ENCODE results near the gene IL17RE.

IL17RE gene

DNA sequence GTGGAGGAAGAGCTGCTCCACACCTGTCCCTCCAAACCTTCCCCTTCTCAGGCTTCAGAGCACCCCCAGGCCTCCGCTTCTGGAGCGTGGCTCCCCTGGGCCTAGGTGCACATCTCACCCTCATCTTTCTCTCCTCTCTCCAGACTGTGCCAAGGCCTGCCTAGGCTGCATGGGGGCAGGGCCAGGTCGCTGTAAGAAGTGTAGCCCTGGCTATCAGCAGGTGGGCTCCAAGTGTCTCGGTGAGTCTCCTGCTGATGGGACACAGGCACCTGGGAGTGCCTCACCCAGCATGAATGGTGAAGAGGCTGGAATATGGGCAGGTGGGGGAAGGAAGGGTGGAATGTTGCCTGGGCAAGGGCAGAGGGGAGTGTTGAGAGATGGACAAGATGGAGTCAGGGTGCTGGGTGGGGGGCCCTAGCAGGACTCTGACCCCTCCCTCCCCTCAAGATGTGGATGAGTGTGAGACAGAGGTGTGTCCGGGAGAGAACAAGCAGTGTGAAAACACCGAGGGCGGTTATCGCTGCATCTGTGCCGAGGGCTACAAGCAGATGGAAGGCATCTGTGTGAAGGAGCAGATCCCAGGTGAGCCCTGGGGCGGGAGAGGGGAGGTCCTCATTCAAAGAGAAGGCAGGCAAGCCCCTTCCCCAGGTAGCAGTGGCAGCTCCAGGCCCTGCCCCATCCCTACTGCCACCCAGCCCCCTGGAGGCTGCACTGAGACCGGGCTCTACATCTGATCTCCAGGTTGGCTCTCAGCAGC is 40.5 kb downstream of the IL17RE start:
- H3K9me3 ChIP-seq, result no peaks in the 10 kb centered on the region
- no peaks in the 10 kb centered on the region for H3K27me3 ChIP-seq
- H3K4me3 ChIP-seq (ENCODE audit: low read depth in 1 of 2, low read length in 1 of 2), result no peak overlapping the region
- no peaks in the 10 kb centered on the region for H3K36me3 ChIP-seq
- no peak overlapping the region for H3K27ac ChIP-seq
- peaks cover 7 to 10% of the 10 kb centered on the region in 2 experiments for H3K4me1 ChIP-seq (ENCODE audit: control insufficient read depth in 1 of 2, insufficient read depth in 1 of 2, low read depth in 1 of 2, low read length in 1 of 2)
- TF ChIP-seq, protein P1, sequence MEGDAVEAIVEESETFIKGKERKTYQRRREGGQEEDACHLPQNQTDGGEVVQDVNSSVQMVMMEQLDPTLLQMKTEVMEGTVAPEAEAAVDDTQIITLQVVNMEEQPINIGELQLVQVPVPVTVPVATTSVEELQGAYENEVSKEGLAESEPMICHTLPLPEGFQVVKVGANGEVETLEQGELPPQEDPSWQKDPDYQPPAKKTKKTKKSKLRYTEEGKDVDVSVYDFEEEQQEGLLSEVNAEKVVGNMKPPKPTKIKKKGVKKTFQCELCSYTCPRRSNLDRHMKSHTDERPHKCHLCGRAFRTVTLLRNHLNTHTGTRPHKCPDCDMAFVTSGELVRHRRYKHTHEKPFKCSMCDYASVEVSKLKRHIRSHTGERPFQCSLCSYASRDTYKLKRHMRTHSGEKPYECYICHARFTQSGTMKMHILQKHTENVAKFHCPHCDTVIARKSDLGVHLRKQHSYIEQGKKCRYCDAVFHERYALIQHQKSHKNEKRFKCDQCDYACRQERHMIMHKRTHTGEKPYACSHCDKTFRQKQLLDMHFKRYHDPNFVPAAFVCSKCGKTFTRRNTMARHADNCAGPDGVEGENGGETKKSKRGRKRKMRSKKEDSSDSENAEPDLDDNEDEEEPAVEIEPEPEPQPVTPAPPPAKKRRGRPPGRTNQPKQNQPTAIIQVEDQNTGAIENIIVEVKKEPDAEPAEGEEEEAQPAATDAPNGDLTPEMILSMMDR (IDR thresholded peaks at IDR 0.05), result no peak

DNA sequence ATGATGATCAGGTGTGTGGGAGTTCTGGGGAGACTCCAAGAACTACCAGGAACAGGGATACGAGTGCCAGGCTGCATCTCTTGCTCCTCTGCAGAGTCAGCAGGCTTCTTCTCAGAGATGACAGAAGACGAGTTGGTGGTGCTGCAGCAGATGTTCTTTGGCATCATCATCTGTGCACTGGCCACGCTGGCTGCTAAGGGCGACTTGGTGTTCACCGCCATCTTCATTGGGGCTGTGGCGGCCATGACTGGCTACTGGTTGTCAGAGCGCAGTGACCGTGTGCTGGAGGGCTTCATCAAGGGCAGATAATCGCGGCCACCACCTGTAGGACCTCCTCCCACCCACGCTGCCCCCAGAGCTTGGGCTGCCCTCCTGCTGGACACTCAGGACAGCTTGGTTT is 41.6 kb downstream of the IL17RE start:
- no peaks in the 10 kb centered on the region for H3K36me3 ChIP-seq
- TF ChIP-seq, protein P1 (IDR thresholded peaks at IDR 0.05), result no peak
- H3K27ac ChIP-seq, result no peak overlapping the region
- H3K27me3 ChIP-seq, result no peaks in the 10 kb centered on the region
- no peaks in the 10 kb centered on the region for H3K9me3 ChIP-seq
- no peak overlapping the region for H3K4me3 ChIP-seq (ENCODE audit: low read depth in 1 of 2, low read length in 1 of 2)
- H3K4me1 ChIP-seq (ENCODE audit: control insufficient read depth in 1 of 2, insufficient read depth in 1 of 2, low read depth in 1 of 2, low read length in 1 of 2), result peaks cover 7 to 10% of the 10 kb centered on the region in 2 experiments

DNA sequence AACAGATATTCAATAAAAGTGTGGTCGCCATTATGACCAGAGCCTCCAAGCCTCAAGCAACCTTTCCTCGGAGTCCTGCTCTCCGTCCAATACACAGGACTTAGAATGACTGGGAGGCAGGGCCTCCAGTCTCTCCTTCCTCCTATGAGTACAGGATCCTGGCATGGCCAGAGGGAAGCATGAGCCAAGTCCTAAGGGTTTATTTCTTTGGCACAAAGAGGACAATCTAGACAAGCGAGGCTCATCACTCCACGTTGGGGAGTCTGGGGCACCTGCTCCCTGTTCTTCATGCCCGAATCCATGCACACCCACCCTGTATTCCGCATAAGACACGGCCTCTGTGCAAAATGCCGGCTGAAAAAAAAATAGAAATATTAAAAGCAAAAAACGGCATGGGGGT is 42.7 kb downstream of the IL17RE start:
- H3K4me1 ChIP-seq (ENCODE audit: control insufficient read depth in 1 of 2, insufficient read depth in 1 of 2, low read depth in 1 of 2, low read length in 1 of 2), result peaks cover 7 to 10% of the 10 kb centered on the region in 2 experiments
- no peak overlapping the region for H3K27ac ChIP-seq

DNA sequence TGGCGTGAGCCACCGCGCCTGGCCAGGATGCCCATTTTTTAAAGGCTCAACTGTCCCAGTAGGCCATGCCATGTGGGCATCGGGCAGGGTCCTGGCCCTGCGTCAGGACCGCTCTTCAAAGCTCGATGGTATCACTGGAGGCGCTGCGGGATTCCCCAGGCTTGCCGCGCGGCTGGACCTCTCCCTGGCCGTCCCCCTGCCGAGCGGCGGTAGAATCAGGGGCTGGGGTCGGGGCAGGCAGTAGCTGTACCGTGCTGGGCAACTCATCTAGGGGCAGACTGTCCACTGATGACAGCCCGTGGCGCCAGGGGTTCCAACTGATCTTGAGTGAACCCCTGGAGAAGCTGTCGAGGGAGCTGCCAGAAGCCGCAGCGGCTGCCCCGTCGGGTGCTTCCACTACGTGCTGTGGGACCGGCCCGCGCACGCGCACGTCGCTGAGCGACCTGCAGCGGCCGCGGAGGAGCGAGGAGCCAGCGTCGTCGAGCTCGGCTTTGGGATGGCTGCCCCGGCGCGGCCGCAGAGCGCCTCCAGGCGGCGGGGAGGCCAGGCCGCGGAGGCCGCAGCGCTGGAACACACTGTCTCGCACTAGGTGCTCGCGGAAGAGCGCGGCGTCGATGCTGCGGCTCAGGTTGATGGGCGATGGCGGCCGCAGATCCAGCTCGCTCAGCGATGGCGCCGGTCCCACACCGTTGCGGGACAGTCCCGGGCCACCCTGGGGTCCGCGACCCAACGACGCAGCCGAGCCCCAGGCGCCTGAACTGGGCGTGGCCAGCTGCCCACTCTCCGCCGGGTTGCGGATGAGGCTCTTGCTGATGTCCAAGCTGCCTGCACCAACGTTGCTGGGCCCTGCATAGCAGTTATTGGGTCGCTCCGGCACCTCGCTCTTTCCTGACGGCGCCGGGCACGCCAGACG is 43.7 kb downstream of the IL17RE start:
- TF ChIP-seq, protein P1 (IDR thresholded peaks at IDR 0.05), result peak; percentile 65
- no peaks in the 10 kb centered on the region for H3K9me3 ChIP-seq
- H3K4me1 ChIP-seq (ENCODE audit: control insufficient read depth in 1 of 2, insufficient read depth in 1 of 2, low read depth in 1 of 2, low read length in 1 of 2), result peaks cover 8 to 10% of the 10 kb centered on the region in 2 experiments
- H3K4me3 ChIP-seq (ENCODE audit: low read depth in 1 of 2, low read length in 1 of 2), result peak overlapping the region; percentile 57 to 59
- no peaks in the 10 kb centered on the region for H3K36me3 ChIP-seq
- H3K27me3 ChIP-seq, result peaks cover 9% of the 10 kb centered on the region
- no peak overlapping the region for H3K27ac ChIP-seq

More for the DNA sequence above, 42.7 kb downstream of the IL17RE start:
- Histone ChIP-seq H3K27me3 (no peaks in the 10 kb centered on the region), H3K9me3 (no peaks in the 10 kb centered on the region), H3K36me3 (no peaks in the 10 kb centered on the region), H3K4me3 (ENCODE audit: low read depth in 1 of 2, low read length in 1 of 2) (no peak overlapping the region)
- TF ChIP-seq, protein P1 (IDR thresholded peaks at IDR 0.05), result no peak

DNA sequence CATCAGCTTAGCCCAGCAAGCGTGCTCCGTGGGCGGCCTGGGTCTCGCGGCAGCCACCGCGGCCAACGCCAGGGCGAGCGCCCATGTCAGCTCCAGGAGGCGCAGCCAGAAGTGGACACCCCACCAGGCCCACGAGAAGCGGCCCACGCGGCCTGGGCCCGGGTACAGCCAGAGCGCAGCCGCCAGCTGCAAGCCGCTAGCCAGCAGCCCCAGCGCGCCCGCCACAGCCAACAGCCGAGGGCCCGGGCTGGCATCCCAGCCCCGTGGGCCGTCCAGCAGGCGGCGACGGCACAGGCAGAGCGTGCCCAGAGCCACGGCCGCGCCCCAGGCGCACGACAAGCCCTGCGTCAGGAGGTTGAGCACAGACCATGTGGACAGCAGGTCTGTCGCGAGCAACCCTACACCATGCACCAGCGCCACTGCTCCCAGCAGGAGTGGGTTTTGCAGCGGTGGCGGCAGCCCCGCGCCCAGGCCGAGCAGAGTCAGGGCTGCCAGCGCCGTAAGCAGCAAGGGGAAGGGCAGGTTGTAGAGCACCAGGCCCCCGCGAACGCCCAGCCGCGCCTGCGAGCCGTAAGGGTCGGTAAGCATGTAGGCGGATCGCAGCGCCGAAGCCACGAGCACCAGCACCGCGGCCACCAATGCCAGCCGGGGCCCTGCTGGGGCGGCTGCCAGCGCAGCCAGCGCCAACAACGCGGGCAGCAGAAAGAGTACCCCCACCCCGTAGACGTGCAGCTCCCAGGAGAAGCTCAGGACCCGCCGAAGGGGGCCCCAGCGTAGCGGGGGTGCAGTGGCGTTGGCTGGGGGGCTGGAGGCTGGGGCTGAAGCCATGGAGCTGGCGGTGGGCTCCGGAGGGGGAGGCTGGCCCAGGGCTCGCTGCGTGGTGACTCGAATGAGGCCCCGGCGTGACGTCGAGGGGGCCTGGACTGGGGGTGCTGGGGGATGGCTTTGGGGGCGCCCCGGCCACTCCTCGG is 44.7 kb downstream of the IL17RE start:
- Histone ChIP-seq H3K9me3 (no peaks in the 10 kb centered on the region), H3K27ac (no peak overlapping the region), H3K27me3 (peaks cover 18% of the 10 kb centered on the region), H3K36me3 (no peaks in the 10 kb centered on the region), H3K4me1 (ENCODE audit: control insufficient read depth in 1 of 2, insufficient read depth in 1 of 2, low read depth in 1 of 2, low read length in 1 of 2) (peaks cover 18 to 19% of the 10 kb centered on the region in 2 experiments), H3K4me3 (ENCODE audit: low read depth in 1 of 2, low read length in 1 of 2) (no peak overlapping the region)
- TF ChIP-seq, protein P1 (IDR thresholded peaks at IDR 0.05), result no peak

Data from neutrophil (primary cell).